ENCODE results near the gene RNF38. TPM values are rescaled to one million over a fixed set of nuclear protein-coding genes. Genes with fewer than 3 reads are reported as not detected.
"Not testable (repeated sequence)": the region's sequence is repeated elsewhere in the genome, so short reads cannot be mapped to it uniquely, and the experiment has no call there.

RNF38 gene
- total RNA-seq, 1 experiment from 2014 or later = 14.5 TPM

- peak; percentile 64 for DNase-seq (ENCODE audit: low spot score)
Observed at GRCh38 chr9:36407122-36407723, 7.2 kb upstream of the RNF38 start.

GRCh38 chr9:36402536-36402935, 2.5 kb upstream of the RNF38 start:
- no peak for DNase-seq (ENCODE audit: low spot score)

DNA sequence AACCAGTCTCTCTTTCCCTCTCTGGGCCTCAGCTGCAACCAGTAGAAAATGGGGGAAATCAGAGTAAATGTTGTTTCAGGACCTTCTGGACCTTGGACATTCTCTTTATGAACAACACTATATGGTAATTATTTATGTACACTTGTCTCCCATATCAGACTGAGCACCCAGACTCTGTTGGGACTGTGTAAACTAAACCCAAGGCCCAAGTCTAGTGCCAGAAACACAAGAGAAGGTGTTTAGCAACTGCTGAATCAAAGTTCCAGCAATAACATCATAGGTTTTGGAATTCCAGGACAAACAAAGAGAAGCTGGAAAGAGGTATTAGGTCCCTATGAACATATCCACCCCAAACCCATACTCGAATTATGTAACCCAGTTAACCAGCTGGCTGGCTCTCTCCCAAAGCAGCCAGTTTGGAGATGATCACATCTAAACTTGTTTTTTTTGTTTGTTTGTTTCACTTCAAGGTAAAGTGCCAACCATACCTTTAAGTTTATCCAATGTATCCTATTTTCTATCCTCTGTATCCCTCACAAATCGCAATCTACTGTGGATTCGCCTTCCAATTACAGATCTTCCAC, 1.9 kb upstream of the RNF38 start:
- DNase-seq (ENCODE audit: low spot score) = no peak

GRCh38 chr9:36401164-36401740, 1.2 kb upstream of the RNF38 start:
- DNase-seq (ENCODE audit: low spot score) = peak; percentile 63

GRCh38 chr9:36400332-36401163, 479 bp upstream of the RNF38 start:
- DNase-seq (ENCODE audit: low spot score) = peak; percentile 82

GRCh38 chr9:36398745-36399144, 1.3 kb downstream of the RNF38 start:
- DNase-seq (ENCODE audit: low spot score) = no peak

DNA sequence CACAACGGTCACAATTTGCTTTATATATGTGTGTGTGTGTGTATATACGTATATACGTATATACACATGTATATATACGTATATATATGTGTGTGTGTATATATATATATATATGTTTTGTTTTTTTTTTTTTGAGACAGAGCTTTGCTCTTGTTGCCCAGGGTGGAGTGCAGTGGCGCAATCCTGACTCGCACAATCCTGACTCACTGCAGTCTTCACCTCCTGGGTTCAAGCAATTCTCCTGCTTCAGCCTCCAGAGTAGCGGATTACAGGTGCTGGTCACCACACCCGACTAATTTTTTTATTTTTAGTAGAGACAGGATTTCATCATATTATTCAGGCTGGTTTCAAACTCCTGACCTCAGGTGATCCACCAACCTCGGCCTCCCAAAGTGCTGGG, 3.1 kb downstream of the RNF38 start:
- DNase-seq (ENCODE audit: low spot score) = no peak

DNA sequence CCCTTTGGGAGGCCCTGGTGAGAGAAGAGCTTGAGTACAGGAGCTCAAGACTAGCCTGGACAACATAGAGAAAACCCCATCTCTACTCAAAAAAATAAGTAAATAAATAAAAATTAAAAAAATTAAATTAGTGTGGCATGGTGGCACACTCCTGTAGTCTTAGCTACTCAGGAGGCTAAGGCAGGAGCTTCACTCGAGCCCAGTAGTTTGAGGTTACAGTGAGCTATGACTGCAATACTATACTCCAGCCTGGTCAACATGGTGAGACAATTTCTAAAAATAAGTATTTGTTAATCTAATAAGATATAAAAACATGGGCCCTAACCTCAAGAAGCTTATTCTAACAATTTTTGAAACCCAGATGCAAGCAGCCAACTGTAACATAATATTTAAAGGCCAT, 7.6 kb downstream of the RNF38 start:
- DNase-seq (ENCODE audit: low spot score) = no peak

GRCh38 chr9:36389590-36389989, 10.5 kb downstream of the RNF38 start:
- DNase-seq (ENCODE audit: low spot score) = no peak

DNA sequence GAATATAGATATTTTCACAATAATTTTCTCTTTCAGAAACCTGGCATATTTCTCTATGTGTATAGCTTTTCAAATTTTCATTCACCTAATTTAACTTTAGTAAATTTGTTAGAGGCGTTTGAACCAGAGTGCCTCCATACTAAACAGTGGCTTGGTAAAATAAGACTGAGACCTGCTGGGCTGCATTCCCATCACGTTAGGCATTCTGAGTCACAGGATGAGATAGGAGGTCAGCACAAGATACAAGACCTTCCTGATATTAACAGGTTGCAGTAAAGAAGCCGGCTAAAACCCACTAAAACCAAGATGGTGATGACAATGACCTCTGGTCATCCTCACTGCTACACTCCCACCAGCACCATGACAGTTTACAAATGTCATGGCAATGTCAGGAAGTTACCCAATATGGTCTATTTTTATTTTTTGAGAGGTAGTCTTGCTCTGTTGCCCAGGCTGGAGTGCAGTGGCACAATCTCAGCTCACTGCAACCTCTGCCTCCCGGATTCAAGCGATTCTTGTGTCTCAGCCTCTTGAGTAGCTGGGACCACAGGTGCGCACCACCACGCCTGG, 13.6 kb downstream of the RNF38 start:
- DNase-seq (ENCODE audit: low spot score) = not testable (repeated sequence)

GRCh38 chr9:36382484-36382883, 17.6 kb downstream of the RNF38 start:
- no peak for DNase-seq (ENCODE audit: low spot score)

DNA sequence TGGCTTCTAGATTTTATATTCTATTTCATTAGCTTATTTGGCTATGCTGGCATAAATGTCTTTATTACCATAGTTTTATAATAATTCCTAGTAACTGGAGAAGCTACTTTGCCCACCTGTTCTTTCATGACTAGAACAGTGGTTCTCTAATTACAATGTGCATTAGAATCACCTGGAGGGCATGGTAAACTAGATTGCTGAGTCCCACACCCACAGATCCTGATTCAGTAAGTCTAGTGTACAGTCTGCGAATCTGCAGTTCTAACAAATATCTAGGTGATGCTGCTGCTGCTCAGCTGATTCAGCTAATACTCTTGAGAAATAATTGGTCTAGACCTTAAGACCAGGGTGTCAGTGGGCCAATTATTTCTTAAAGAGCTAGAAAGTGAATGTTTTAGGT, 35.5 kb downstream of the RNF38 start:
- DNase-seq (ENCODE audit: low spot score) = no peak

- DNase-seq (ENCODE audit: low spot score) = no peak
Observed at GRCh38 chr9:36363448-36363847, 36.6 kb downstream of the RNF38 start.

DNA sequence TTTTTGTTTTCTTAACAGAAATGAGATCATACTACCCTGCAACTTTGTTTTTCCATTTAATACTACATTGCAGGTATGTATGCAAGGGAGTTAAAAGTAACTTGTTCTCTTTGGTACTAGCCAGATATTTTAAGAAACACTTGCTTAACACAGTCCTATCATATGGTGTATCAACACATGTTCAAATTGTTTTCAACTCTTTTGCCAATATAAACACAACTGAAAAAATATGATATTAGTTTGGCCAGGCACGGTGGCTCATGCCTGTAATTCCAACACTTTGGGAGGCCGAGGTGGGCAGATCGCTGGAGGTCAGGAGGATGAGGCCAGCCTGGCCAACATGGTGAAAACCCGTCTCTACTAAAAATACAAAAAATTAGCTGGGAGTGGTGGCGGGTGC, 41.6 kb downstream of the RNF38 start:
- DNase-seq (ENCODE audit: low spot score) = no peak

- DNase-seq (ENCODE audit: low spot score) = no peak
Observed at GRCh38 chr9:36357639-36358038, 42.4 kb downstream of the RNF38 start.

DNA sequence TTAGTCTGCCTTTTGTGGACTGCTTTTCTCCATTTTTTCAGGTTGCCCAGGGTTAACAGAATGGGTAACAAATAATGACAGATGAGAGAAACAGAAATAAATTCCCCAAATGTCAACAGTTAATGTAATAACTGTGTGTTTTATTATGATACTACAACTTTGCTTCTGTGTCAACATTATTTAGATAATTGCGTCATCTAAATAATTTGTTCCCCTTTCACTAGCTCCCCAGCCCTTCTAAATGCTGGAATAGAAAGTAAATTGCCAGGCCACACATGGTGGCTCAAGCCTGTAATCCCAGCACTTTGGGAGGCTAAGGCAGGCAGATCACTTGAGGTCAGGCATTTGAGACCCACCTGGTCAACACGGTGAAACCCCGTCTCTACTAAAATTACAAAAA, 53.5 kb downstream of the RNF38 start:
- DNase-seq (ENCODE audit: low spot score) = no peak

GRCh38 chr9:36345103-36345846, 54.8 kb downstream of the RNF38 start:
- DNase-seq (ENCODE audit: low spot score) = no peak

DNA sequence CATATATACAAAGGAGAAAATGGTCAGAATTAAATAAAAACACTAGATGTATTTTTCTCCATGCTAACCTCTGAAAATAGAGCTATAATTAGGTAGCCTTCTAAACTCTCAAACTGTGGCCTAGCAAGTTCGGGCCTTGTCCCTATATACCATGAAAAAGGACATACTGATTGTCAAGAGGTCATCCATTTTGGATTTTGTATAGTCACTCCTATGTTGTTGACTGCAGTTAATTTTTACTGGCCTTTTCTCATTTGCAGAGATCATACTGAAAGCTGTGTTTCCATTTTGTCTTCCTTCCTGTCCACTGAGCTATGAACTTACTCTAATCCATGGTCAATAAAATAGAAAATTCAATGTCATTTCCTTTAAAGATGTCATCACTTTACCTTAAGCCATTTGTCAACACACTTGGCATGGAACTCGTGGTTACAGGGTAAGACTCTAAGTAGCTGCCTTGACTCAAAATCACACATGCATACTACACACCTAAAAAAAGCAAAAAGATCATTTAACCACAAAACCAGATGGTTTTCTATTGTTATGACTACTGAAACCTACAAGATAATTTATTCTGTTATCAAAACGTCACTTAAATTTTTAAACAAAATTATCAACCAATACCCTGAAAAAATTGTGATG, 58.0 kb downstream of the RNF38 start:
- DNase-seq (ENCODE audit: low spot score) = no peak

GRCh38 chr9:36337865-36338264, 62.2 kb downstream of the RNF38 start:
- no peak for DNase-seq (ENCODE audit: low spot score)

DNA sequence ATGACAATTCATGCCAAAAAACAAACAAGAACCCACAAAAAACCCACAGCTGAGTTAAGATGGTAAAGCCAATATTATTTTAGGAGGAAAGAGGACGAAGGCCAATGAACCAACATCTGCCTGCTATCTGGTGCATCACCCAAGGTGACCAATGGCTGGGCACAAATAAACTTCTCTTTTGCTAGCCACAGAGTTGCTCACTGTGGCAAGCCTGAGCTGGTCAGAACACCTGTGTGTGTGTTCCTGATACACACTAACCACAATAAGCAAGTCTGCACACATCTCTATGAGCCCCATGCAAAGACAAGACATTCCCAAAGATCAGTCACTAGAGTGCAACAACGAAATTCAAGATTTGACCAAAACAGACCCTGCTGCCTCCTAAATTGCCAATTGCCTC, 63.1 kb downstream of the RNF38 start:
- no peak for DNase-seq (ENCODE audit: low spot score)

Measured in H4 (cell line).